ENCODE results near the gene UAP1L1.

- no peak for TF ChIP-seq CTCF (IDR thresholded peaks at IDR 0.05)
- TF ChIP-seq POLR2A (IDR thresholded peaks at IDR 0.05), result no peak
Observed at GRCh38 chr9:137130176-137130755, 52.9 kb downstream of the UAP1L1 start.
